ENCODE measurements around the gene NAA60. TPM values are rescaled to one million over a fixed set of nuclear protein-coding genes. Genes with fewer than 3 reads are reported as not detected.
"Not testable (repeated sequence)": the region's sequence is repeated elsewhere in the genome, so short reads cannot be mapped to it uniquely, and the experiment has no call there.

The NAA60 gene
- polyA plus RNA-seq, 1 donor (not counting 4 experiments of a cell fraction or from before 2014, with no cell fraction given), result 30.3 TPM

- dilution Hi-C loops (cut with MboI; ENCODE audit: extremely low pct_ligation_motif_present, low sequenced_read_pairs); H3K4me3 ChIP-seq (ENCODE audit: control insufficient read depth in 2 of 3, extremely low read depth in 1 of 3, insufficient read depth in 2 of 3, low read depth in 1 of 3, low read length in 3 of 3); H4K20me1 ChIP-seq (ENCODE audit: control insufficient read depth, extremely low read depth, insufficient read depth, low read length); H3K9me1 ChIP-seq (ENCODE audit: control insufficient read depth, extremely low read depth, insufficient read depth, low read length); H3K4me1 ChIP-seq (ENCODE audit: control insufficient read depth, extremely low read depth, insufficient read depth, low read length); H3K27ac ChIP-seq (ENCODE audit: control insufficient read depth, insufficient read depth, low read length); H2AFZ ChIP-seq (ENCODE audit: control insufficient read depth, low read length); DNase-seq (ENCODE audit: low read depth, low spot score); H3K79me2 ChIP-seq (ENCODE audit: control insufficient read depth, insufficient read depth, low read length); H3K9ac ChIP-seq (ENCODE audit: control insufficient read depth, extremely low read depth, insufficient read depth, low read length); H3K4me2 ChIP-seq (ENCODE audit: control insufficient read depth, extremely low read depth, insufficient read depth, low read depth, low read length); FAIRE-seq; H3K27me3 ChIP-seq (ENCODE audit: control insufficient read depth, extremely low read depth, insufficient read depth, low read length); H3K9me3 ChIP-seq (ENCODE audit: control insufficient read depth, low read depth, low read length): not testable (repeated sequence)
- peak; percentile 5 to 59 (median 7) for TF ChIP-seq CTCF (optimal IDR thresholded peaks at IDR 0.05 in 1 of 3, IDR thresholded peaks at IDR 0.05 in 1 of 3, conservative IDR thresholded peaks at IDR 0.05 in 1 of 3; ENCODE audit: extremely low read depth in 1 of 3, insufficient read depth in 2 of 3, low read length in 3 of 3)
- H3K36me3 ChIP-seq (ENCODE audit: control insufficient read depth in 2 of 2, extremely low read depth in 1 of 2, insufficient read depth in 2 of 2, low read length in 2 of 2), result peaks cover 7 to 16% of the 10 kb centered on the region in 2 experiments
Observed at GRCh38 chr16:3527216-3527829, 83.8 kb downstream of the NAA60 start.

GRCh38 chr16:3528406-3528805, 84.9 kb downstream of the NAA60 start:
- Histone ChIP-seq H3K9ac (ENCODE audit: control insufficient read depth, extremely low read depth, insufficient read depth, low read length) (no peak overlapping the region), H4K20me1 (ENCODE audit: control insufficient read depth, extremely low read depth, insufficient read depth, low read length) (no peaks in the 10 kb centered on the region), H3K9me3 (ENCODE audit: control insufficient read depth, low read depth, low read length) (no peaks in the 10 kb centered on the region), H3K36me3 (ENCODE audit: control insufficient read depth in 2 of 2, extremely low read depth in 1 of 2, insufficient read depth in 2 of 2, low read length in 2 of 2) (peaks cover 12 to 17% of the 10 kb centered on the region in 2 experiments), H2AFZ (ENCODE audit: control insufficient read depth, low read length) (no peak overlapping the region), H3K4me1 (ENCODE audit: control insufficient read depth, extremely low read depth, insufficient read depth, low read length) (no peaks in the 10 kb centered on the region), H3K27me3 (ENCODE audit: control insufficient read depth, extremely low read depth, insufficient read depth, low read length) (no peaks in the 10 kb centered on the region), H3K4me2 (ENCODE audit: control insufficient read depth, extremely low read depth, insufficient read depth, low read depth, low read length) (no peak overlapping the region), H3K4me3 (ENCODE audit: control insufficient read depth in 2 of 3, extremely low read depth in 1 of 3, insufficient read depth in 2 of 3, low read depth in 1 of 3, low read length in 3 of 3) (no peak overlapping the region), H3K9me1 (ENCODE audit: control insufficient read depth, extremely low read depth, insufficient read depth, low read length) (no peaks in the 10 kb centered on the region), H3K79me2 (ENCODE audit: control insufficient read depth, insufficient read depth, low read length) (no peaks in the 10 kb centered on the region), H3K27ac (ENCODE audit: control insufficient read depth, insufficient read depth, low read length) (no peak overlapping the region)
- FAIRE-seq, result no peak
- DNase-seq (ENCODE audit: low read depth, low spot score), result no peak
- TF ChIP-seq CTCF (optimal IDR thresholded peaks at IDR 0.05 in 1 of 3, IDR thresholded peaks at IDR 0.05 in 1 of 3, conservative IDR thresholded peaks at IDR 0.05 in 1 of 3; ENCODE audit: extremely low read depth in 1 of 3, insufficient read depth in 2 of 3, low read length in 3 of 3) (no peak), EZH2 (IDR thresholded peaks at IDR 0.05; ENCODE audit: low read length) (no peak)
- dilution Hi-C loops (cut with MboI; ENCODE audit: extremely low pct_ligation_motif_present, low sequenced_read_pairs), result no loop called here
